ENCODE measurements around the gene BIN1.

BIN1 gene

GRCh38 chr2:127143841-127144782, 37.2 kb upstream of the BIN1 start:
- Histone ChIP-seq H3K27ac (ENCODE audit: low read length) (no peak overlapping the region), H3K9ac (ENCODE audit: low read length) (no peak overlapping the region), H3K4me3 (ENCODE audit: low read length) (no peak overlapping the region), H4K20me1 (ENCODE audit: insufficient read depth, low read length) (no peaks in the 10 kb centered on the region), H3K27me3 (ENCODE audit: low read depth, low read length) (no peaks in the 10 kb centered on the region; the same call in 1 of the 2 replicates), H3K36me3 (replicated peaks; ENCODE audit: low read depth, low read length) (no peaks in the 10 kb centered on the region), H3K4me1 (ENCODE audit: low read length) (no peaks in the 10 kb centered on the region), H3K4me2 (ENCODE audit: low read length) (no peak overlapping the region), H3K9me3 (ENCODE audit: insufficient read depth, low read length) (no peaks in the 10 kb centered on the region), H2AFZ (ENCODE audit: low read depth, low read length) (no peak overlapping the region), H3K79me2 (ENCODE audit: low read length) (no peaks in the 10 kb centered on the region)
- TF ChIP-seq EZH2phosphoT487 (IDR thresholded peaks at IDR 0.05; ENCODE audit: low read depth), result no peak
- no peak for TF ChIP-seq CTCF (IDR thresholded peaks at IDR 0.05; ENCODE audit: low read depth, low read length)

GRCh38 chr2:127142663-127143630, 36.0 kb upstream of the BIN1 start:
- Histone ChIP-seq H3K9me3 (ENCODE audit: insufficient read depth, low read length) (no peaks in the 10 kb centered on the region), H3K4me2 (ENCODE audit: low read length) (no peak overlapping the region), H3K79me2 (ENCODE audit: low read length) (no peaks in the 10 kb centered on the region), H3K27me3 (ENCODE audit: low read depth, low read length) (no peaks in the 10 kb centered on the region; the same call in 1 of the 2 replicates), H3K36me3 (replicated peaks; ENCODE audit: low read depth, low read length) (no peaks in the 10 kb centered on the region), H3K9ac (ENCODE audit: low read length) (no peak overlapping the region), H2AFZ (ENCODE audit: low read depth, low read length) (no peak overlapping the region), H3K27ac (ENCODE audit: low read length) (no peak overlapping the region), H3K4me3 (ENCODE audit: low read length) (no peak overlapping the region), H4K20me1 (ENCODE audit: insufficient read depth, low read length) (no peaks in the 10 kb centered on the region), H3K4me1 (ENCODE audit: low read length) (no peaks in the 10 kb centered on the region)
- TF ChIP-seq EZH2phosphoT487 (IDR thresholded peaks at IDR 0.05; ENCODE audit: low read depth), result no peak
- TF ChIP-seq CTCF (IDR thresholded peaks at IDR 0.05; ENCODE audit: low read depth, low read length), result no peak

DNA sequence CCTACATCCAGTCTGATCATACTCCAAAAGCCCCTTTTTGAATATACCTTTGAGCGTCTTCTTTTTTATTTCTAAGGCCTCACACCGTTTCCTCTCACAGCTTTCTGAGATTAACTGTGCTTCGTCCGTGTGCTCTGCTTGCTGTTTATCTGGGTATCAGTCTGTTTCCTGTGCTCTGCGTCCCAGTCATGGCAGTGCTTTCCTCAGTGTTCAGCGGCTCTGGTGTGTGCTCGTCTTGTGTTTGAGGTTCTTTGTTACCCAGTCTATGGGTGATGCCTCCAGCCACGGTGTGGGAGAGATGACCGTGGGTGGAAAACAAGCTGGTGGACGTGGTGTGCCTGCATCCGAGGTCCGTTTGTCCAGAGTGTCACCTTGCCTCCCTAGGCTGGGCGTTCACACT, 33.6 kb upstream of the BIN1 start:
- Histone ChIP-seq H3K27me3 (ENCODE audit: low read depth, low read length) (no peaks in the 10 kb centered on the region; the same call in 1 of the 2 replicates), H3K9me3 (ENCODE audit: insufficient read depth, low read length) (no peaks in the 10 kb centered on the region), H3K27ac (ENCODE audit: low read length) (no peak overlapping the region), H3K4me3 (ENCODE audit: low read length) (no peak overlapping the region), H4K20me1 (ENCODE audit: insufficient read depth, low read length) (no peaks in the 10 kb centered on the region), H3K4me1 (ENCODE audit: low read length) (peaks cover 6% of the 10 kb centered on the region), H2AFZ (ENCODE audit: low read depth, low read length) (no peak overlapping the region), H3K4me2 (ENCODE audit: low read length) (no peak overlapping the region), H3K79me2 (ENCODE audit: low read length) (no peaks in the 10 kb centered on the region), H3K36me3 (replicated peaks; ENCODE audit: low read depth, low read length) (no peaks in the 10 kb centered on the region), H3K9ac (ENCODE audit: low read length) (no peak overlapping the region)
- TF ChIP-seq EZH2phosphoT487 (IDR thresholded peaks at IDR 0.05; ENCODE audit: low read depth) (no peak), CTCF (IDR thresholded peaks at IDR 0.05; ENCODE audit: low read depth, low read length) (no peak)

DNA sequence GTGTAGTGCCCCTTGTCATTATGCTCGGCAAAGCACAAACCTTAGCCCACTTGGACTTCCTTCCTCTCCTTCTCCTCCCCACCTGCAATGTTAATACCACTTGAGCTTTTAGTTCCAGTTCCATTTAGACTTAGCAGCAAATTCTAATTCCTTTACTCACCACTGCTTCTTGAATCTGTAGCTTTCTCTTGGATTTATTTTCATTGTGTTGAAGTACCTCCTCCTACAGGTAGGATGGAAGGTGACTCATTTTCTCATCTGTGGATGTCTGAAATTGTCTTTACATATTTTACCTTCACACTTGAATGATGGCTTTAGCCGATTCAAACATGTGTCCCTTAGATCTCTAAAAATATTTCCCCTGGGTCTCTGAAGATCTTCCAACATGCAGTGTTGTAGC, 32.8 kb upstream of the BIN1 start:
- H3K4me2 ChIP-seq (ENCODE audit: low read length), result no peak overlapping the region
- H3K27me3 ChIP-seq (ENCODE audit: low read depth, low read length), result no peaks in the 10 kb centered on the region; the same call in 1 of the 2 replicates
- H3K9me3 ChIP-seq (ENCODE audit: insufficient read depth, low read length), result no peaks in the 10 kb centered on the region

More for the DNA sequence above, 32.8 kb upstream of the BIN1 start:
- Histone ChIP-seq H3K36me3 (replicated peaks; ENCODE audit: low read depth, low read length) (no peaks in the 10 kb centered on the region), H3K4me1 (ENCODE audit: low read length) (peaks cover 14% of the 10 kb centered on the region), H4K20me1 (ENCODE audit: insufficient read depth, low read length) (no peaks in the 10 kb centered on the region), H3K79me2 (ENCODE audit: low read length) (no peaks in the 10 kb centered on the region), H2AFZ (ENCODE audit: low read depth, low read length) (no peak overlapping the region), H3K4me3 (ENCODE audit: low read length) (no peak overlapping the region), H3K27ac (ENCODE audit: low read length) (no peak overlapping the region), H3K9ac (ENCODE audit: low read length) (no peak overlapping the region)
- TF ChIP-seq CTCF (IDR thresholded peaks at IDR 0.05; ENCODE audit: low read depth, low read length) (no peak), EZH2phosphoT487 (IDR thresholded peaks at IDR 0.05; ENCODE audit: low read depth) (no peak)
